Astrocyte of the cerebellum (primary cell): ENCODE measurements around the gene PCDHGB7.
A peak's percentile ranks its signal among the peaks of the same experiment; 100 is the strongest.
"Not testable (repeated sequence)": the region's sequence is repeated elsewhere in the genome, so short reads cannot be mapped to it uniquely, and the experiment has no call there.

ENCODE experiments used
- DNase-seq: peaks from one replicate; pipeline ENCODE4 v3.0.0-alpha.2; 2011; ENCODE audit warnings: low read depth
- H3K4me3 ChIP-seq: 2 replicates; pipeline ENCODE4 v1.5.1; 2011; ENCODE audit warnings: mild to moderate bottlenecking, low read depth, low read length, moderate library complexity
- in situ Hi-C: cut with HindIII; loops from 2 replicates; pipeline ENCODE4 v1.10.0; 2017; ENCODE audit warnings: low sequenced_read_pairs
- TF ChIP-seq, protein P1 (sequence below): IDR thresholded peaks from 2 replicates; pipeline ENCODE4 v1.5.1; 2012; ENCODE audit warnings: low read length, low read depth, moderate library complexity, mild to moderate bottlenecking; ENCODE audit errors: missing control alignments

Gene PCDHGB7

DNA sequence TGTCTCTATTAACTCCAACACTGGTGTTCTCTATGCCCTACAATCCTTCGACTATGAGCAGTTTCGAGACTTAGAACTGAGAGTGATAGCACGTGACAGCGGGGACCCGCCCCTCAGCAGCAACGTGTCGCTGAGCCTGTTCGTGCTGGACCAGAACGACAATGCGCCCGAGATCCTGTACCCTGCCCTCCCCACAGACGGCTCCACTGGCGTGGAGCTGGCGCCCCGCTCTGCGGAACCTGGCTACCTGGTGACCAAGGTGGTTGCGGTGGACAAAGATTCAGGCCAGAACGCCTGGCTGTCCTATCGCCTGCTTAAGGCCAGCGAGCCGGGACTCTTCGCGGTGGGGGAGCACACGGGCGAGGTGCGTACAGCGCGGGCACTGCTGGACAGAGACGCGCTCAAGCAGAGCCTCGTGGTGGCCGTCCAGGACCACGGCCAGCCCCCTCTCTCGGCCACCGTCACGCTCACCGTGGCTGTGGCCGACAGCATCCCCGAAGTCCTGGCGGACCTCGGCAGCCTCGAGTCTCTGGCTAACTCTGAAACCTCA lies 5.3 kb downstream of the PCDHGB7 start:
- H3K4me3 ChIP-seq = no peak overlapping the region
- TF ChIP-seq, protein P1, sequence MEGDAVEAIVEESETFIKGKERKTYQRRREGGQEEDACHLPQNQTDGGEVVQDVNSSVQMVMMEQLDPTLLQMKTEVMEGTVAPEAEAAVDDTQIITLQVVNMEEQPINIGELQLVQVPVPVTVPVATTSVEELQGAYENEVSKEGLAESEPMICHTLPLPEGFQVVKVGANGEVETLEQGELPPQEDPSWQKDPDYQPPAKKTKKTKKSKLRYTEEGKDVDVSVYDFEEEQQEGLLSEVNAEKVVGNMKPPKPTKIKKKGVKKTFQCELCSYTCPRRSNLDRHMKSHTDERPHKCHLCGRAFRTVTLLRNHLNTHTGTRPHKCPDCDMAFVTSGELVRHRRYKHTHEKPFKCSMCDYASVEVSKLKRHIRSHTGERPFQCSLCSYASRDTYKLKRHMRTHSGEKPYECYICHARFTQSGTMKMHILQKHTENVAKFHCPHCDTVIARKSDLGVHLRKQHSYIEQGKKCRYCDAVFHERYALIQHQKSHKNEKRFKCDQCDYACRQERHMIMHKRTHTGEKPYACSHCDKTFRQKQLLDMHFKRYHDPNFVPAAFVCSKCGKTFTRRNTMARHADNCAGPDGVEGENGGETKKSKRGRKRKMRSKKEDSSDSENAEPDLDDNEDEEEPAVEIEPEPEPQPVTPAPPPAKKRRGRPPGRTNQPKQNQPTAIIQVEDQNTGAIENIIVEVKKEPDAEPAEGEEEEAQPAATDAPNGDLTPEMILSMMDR = no peak
- in situ Hi-C loops = no loop called here
- no peak for DNase-seq

DNA sequence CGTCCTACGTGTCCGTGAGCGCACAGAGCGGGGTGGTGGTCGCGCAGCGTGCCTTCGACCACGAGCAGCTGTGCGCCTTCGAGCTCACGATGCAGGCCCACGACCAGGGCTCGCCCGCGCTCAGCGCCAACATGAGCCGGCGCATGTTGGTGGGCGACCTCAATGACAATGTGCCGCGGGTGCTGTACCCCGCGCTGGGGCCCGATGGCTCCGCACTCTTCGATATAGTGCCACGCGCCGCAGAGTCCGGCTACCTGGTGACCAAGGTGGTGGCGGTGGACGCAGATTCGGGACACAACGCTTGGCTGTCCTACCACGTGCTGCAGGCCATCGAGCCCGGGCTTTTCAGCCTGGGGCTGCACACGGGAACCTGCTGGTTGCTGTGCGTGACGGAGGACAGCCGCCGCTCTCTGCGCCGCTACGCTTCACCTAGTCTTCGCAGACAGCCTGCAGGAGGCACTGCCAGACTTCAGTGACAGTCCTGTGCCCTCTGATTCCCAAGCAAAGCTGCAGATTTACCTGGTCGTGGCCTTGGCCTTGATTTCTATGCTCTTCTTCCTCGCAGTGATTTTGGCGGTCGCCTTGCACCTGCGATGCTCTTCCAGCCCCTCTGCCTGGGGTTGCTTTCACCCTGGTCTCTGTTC lies 10.4 kb downstream of the PCDHGB7 start:
- H3K4me3 ChIP-seq = no peak overlapping the region
- DNase-seq = no peak
- in situ Hi-C loops = loop anchor here (5.0 kb wide), 1 partner anchor 86 kb away; the partner anchor contains the start of gene PCDHGA3
- TF ChIP-seq, protein P1 = no peak

DNA sequence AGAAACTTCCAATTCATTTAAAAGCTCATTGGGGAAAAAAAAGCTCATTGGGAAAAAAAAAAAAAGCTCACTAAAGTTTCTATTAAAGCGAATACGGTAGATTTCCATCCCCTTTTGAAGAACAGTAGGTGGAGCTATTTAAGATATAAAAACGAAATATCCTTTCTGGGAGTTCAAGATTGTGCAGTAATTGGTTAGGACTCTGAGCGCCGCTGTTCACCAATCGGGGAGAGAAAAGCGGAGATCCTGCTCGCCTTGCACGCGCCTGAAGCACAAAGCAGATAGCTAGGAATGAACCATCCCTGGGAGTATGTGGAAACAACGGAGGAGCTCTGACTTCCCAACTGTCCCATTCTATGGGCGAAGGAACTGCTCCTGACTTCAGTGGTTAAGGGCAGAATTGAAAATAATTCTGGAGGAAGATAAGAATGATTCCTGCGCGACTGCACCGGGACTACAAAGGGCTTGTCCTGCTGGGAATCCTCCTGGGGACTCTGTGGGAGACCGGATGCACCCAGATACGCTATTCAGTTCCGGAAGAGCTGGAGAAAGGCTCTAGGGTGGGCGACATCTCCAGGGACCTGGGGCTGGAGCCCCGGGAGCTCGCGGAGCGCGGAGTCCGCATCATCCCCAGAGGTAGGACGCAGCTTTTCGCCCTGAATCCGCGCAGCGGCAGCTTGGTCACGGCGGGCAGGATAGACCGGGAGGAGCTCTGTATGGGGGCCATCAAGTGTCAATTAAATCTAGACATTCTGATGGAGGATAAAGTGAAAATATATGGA lies 13.0 kb downstream of the PCDHGB7 start, which contains the start of gene PCDHGA12:
PCDHGA12 (plus strand) TSS at position 176 of the 782 bp plus-strand sequence; CDS start at position 429, 253 bp downstream.
- in situ Hi-C loops = no loop called here
- peak within 1 kb of the TSS; percentile 33 for H3K4me3 ChIP-seq
- TF ChIP-seq, protein P1 = peak; percentile 54
- peak; percentile 70 for DNase-seq

DNA sequence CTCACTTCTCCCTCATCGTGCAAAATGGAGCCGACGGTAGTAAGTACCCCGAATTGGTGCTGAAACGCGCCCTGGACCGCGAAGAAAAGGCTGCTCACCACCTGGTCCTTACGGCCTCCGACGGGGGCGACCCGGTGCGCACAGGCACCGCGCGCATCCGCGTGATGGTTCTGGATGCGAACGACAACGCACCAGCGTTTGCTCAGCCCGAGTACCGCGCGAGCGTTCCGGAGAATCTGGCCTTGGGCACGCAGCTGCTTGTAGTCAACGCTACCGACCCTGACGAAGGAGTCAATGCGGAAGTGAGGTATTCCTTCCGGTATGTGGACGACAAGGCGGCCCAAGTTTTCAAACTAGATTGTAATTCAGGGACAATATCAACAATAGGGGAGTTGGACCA lies 13.8 kb downstream of the PCDHGB7 start:
- DNase-seq = no peak
- in situ Hi-C loops = no loop called here
- H3K4me3 ChIP-seq = peak overlapping the region; percentile 33
- TF ChIP-seq, protein P1 = no peak

DNA sequence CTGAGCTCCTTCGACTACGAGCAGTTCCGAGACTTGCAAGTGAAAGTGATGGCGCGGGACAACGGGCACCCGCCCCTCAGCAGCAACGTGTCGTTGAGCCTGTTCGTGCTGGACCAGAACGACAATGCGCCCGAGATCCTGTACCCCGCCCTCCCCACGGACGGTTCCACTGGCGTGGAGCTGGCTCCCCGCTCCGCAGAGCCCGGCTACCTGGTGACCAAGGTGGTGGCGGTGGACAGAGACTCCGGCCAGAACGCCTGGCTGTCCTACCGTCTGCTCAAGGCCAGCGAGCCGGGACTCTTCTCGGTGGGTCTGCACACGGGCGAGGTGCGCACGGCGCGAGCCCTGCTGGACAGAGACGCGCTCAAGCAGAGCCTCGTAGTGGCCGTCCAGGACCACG lies 14.8 kb downstream of the PCDHGB7 start:
- H3K4me3 ChIP-seq, DNase-seq, in situ Hi-C loops: not testable (repeated sequence)

DNA sequence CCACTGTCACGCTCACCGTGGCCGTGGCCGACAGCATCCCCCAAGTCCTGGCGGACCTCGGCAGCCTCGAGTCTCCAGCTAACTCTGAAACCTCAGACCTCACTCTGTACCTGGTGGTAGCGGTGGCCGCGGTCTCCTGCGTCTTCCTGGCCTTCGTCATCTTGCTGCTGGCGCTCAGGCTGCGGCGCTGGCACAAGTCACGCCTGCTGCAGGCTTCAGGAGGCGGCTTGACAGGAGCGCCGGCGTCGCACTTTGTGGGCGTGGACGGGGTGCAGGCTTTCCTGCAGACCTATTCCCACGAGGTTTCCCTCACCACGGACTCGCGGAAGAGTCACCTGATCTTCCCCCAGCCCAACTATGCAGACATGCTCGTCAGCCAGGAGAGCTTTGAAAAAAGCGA lies 15.2 kb downstream of the PCDHGB7 start:
- H3K4me3 ChIP-seq, DNase-seq, in situ Hi-C loops: not testable (repeated sequence)

DNA sequence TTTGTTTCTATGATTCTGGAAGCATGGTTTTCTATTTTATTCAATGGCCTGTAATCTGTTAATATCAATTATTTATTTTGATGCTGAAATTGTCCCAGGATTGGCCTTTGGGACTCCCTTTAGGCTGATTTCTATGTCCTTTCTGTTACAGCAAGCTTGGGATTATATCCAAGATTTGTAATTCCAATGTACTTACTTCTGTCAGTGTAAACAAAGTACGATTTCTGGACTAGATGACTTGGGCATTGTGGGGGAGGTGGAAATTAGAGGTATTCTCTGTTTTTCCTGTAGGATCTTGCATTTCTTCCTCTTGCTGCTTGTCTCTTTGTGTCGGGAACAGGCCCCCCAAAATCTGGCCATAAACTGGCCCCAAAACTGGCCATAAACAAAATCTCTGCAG lies 16.5 kb downstream of the PCDHGB7 start:
- in situ Hi-C loops = no loop called here
- TF ChIP-seq, protein P1 = no peak
- DNase-seq = no peak
- no peak overlapping the region for H3K4me3 ChIP-seq
